ENCODE results near the gene MAN2C1.
"Not testable (repeated sequence)": the region's sequence is repeated elsewhere in the genome, so short reads cannot be mapped to it uniquely, and the experiment has no call there.

Gene MAN2C1

GRCh38 chr15:75342221-75342620, 26.2 kb downstream of the MAN2C1 start:
- no peak for DNase-seq

DNA sequence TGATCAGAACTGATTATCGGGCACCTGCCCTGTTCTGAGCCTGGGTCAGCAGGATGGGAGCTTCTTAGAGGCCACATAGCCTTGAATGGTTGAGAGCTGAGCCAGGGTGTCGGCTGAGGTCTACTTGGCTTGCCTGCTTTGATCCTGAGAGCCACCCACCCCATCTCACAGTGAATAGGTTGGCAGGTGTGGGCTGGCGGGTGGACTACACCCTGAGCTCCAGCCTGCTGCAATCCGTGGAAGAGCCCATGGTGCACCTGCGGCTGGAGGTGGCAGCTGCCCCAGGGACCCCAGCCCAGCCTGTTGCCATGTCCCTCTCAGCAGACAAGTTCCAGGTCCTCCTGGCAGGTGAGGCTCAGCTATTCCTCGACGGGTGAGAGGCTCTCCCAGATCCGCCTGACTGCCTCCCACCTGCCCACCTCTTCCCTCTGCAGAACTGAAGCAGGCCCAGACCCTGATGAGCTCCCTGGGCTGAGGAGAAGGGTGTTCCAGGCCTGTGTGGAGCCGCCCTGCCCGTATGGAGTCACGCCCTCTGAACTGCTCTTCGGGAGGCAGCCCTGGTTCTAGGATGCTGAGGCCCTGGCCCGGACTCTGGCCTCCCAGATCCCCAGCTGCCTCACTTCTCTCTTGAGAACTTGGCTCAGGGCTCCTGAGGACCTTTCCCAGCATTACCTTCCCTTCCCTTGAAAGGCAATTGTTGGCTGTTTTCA, 28.7 kb downstream of the MAN2C1 start:
- DNase-seq = no peak

- DNase-seq = no peak
Observed at GRCh38 chr15:75338661-75339240, 29.7 kb downstream of the MAN2C1 start.

DNA sequence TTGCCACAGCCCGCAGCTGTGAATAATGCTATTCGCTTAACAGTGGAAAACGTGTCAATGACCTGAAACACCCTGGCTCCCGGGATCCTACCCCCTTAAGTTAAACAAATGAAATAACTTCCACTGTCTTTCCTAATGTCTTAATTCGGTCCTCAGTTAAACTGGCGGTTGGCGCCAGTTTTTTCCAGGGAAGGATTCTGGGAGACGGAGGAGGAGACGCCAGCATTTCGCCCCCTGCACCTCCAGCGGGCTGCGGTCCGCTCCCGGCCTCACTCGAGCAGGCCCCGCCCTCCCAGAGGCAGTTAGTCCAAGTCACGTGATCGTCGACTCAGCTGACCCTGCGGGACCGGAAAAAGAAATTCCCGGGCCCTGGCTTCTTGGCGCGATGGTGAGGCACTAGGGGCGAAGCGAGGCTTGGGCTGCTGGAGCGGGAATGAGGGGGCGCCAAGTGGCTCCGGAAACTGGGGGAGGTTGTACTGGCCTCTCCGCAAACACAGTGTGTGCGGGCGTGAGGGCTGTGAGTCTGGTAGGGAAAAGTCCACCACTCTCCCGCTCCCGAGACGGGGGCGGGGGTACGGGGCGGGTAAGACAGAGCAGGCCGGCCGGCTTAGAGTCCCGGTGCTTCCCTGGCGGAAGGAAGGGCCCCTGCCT, 32.6 kb downstream of the MAN2C1 start, which contains the start of gene COMMD4:
COMMD4 (plus strand) TSS at position 359 of the 651 bp plus-strand sequence; CDS start at position 386, 27 bp downstream.
- DNase-seq = peak; percentile 97

DNA sequence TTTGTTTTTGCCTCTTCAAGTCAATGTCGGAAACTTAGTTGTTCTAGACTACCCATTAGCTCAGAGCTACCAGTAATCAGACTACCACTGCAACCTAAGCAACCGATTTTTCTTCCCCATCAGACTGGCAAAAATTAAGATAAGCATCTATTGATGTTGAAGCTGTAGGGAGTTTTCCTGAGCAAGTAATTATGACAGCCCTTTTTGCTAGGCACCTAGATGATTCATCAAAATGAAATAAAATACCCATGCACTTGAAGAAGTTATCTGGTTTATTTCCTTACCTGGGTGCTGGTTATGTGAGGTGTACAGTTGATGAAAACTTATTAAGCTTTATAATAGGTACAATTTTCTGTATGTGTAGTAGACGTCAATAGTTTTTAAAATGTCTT, 33.1 kb downstream of the MAN2C1 start:
- no peak for DNase-seq

GRCh38 chr15:75333654-75334419, 34.6 kb downstream of the MAN2C1 start:
- not testable (repeated sequence) for DNase-seq

- DNase-seq = not testable (repeated sequence)
Observed at GRCh38 chr15:75332093-75332492, 36.3 kb downstream of the MAN2C1 start.

GRCh38 chr15:75329571-75329970, 38.8 kb downstream of the MAN2C1 start:
- DNase-seq = no peak

GRCh38 chr15:75328493-75329314, 39.7 kb downstream of the MAN2C1 start:
- no peak for DNase-seq

DNA sequence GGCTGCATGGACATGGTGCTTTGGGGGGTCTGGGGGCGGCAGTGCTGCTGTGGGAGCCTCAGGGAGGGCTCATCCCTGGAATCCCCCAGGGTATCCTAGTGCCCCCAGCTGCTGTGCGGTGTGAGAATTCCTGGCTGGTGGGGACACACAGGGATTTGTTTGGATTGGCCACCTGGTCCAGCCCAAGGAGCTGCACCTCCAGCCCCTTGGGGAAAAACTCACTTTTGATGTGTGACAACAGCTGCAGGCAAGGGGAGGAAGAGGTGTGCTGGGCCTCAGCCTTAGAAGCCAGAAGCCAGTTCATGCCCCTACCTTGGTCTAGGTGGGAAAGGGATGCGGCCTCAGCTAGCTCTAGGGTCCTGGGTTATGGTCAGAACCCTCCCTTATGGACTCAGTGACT, 40.9 kb downstream of the MAN2C1 start:
- DNase-seq = no peak

DNA sequence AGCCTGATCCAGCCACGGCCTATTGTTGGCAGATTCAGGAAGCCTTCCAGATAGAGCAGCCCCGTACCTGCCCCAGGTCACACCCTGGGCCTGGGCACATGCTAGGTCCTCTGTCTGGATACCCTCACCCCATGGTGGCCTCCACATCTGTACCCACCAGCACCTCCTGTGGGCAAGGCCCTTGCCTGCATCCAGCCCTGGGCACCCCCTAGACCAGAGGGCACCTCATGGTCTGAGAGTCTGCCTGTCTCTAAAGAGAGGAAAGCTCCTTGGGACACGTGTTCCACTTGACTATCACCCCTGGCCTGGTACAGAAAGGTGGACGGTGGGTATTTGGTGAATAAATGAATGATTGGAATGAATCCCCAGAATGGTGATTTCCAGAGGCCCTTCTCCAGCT, 41.4 kb downstream of the MAN2C1 start:
- DNase-seq = no peak

- no peak for DNase-seq
Observed at GRCh38 chr15:75325922-75326321, 42.5 kb downstream of the MAN2C1 start.

- no peak for DNase-seq
Observed at GRCh38 chr15:75321711-75322110, 46.7 kb downstream of the MAN2C1 start.

DNA sequence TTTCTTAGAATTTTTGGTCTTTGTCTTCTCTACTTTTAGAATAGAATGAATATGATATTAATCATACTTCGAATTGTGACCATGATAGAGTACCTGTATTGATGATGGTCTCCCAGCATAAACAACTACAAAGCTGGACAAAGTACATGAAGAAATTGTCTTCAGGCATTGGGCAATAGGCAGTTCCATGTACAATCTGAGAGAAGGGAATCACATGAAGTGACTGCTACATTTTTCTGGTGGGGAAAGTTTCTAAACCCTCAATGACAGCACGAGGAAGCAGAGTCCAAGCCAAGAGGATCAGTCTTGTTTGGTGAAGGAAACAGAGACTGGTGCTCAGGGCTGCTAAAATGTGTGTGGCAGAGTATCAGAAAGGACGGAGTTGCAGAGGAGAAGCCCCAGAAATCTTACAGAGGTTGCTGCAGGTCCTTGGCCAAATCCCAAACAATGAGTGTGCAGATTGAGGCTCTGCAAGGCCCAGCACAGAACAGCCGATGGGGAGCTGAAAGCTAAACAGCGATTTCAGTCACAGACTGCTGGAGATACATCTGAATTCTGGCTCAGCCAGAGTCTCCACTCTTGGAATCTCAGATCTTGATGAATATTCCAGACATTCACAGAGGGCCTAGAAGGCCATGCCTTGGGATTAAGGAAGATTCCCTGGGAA, 49.0 kb downstream of the MAN2C1 start:
- not testable (repeated sequence) for DNase-seq

DNA sequence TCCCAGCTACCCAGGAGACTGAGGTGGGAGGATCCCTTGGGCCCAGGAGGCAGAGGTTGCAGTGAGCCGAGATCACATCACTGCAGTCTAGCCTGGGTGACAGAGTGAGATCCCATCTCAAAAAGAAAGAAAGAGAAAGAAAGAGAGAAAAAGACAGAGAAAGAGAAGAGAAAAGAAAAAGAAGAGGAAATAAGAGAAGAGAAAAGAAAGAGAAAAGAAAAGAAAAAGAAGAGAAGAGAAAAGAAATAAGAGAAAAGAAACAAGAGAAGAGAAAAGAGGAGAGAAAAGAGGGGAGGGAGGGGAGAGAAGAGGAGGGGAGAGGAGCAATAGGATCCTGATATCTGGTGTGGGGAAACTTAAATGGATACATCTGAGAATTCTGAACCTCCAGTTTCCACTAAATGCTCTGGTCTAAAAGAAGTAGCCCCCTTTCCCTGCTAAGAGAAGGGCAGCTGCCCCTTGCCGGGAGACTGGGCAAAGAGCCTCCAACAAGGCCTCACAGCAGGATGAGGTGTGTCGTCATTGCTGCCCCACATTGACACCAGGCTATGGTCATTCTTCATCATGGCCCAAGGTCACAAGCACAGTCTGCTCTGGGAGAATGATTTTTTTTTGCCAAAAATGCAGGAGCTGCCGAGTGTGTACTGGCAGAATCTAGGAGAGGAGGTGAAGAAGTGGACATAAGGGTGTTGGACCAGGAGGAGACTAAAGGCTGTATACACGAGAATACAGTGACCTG, 53.7 kb downstream of the MAN2C1 start:
- DNase-seq = no peak

- DNase-seq = no peak
Observed at GRCh38 chr15:75313116-75313845, 55.1 kb downstream of the MAN2C1 start.

GRCh38 chr15:75312548-75312947, 55.9 kb downstream of the MAN2C1 start:
- DNase-seq = not testable (repeated sequence)

- DNase-seq = no peak
Observed at GRCh38 chr15:75309711-75310110, 58.7 kb downstream of the MAN2C1 start.

DNA sequence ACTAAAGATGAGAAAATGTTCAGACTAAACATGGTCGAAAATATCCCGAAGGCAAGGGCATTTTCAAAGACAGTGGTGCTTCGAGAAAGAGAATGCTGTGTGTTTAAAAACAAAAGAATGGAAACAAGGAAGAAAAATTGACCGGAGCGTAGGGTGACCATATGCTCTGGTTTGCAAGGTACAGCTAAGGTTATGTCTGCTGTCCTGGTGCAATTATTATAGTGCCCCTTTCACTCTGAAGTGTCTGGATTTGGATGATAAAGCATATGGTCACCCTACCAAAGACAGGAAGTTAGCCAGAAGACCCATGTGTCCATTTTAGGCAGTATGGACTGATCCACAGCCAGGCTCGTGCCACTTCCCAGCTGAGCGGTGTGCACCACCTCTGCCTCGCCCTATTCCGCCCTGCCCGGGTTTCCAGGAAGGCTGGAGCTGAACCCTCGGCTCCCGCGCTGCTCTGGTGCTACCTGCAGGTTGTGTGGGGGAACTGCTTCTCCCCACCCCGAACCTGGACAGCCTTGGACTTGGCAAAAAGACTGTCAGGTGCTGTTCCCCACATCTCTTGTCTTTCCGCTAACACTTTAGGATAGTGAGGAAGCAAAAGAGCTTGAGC, 60.5 kb downstream of the MAN2C1 start:
- DNase-seq = no peak

DNA sequence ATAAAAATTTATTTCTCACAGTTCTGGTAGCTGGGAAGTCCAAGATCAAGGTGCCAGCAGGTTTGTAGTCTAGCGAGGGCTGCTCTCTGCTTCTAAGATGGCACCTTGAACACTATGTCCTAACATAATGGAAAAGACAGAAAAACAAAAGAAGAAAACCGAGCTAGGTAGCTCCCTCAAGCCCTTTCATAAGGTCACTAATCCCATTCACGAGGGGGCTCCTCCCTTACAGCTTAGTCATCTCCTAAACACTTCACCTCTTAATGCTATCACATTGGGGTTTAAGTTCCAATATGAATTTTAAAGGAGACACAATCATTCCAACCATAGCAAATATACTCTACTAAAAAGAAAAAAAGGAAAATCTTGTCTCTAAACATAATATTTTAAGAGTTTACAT, 62.2 kb downstream of the MAN2C1 start:
- DNase-seq = no peak

Data from fibroblast of skin of abdomen (primary cell).